ENCODE measurements around the gene CDH22. TPM values are rescaled to one million over a fixed set of nuclear protein-coding genes. Genes with fewer than 3 reads are reported as not detected.

The CDH22 gene
- total and polyA plus RNA-seq, 2 donors from 2014 or later: 0.19 to 1.6 TPM

GRCh38 chr20:46176739-46177378 is 131.4 kb downstream of the CDH22 start:
- H3K4me3 ChIP-seq (ENCODE audit: low read length in 3 of 3): no peak overlapping the region
- H3K9me3 ChIP-seq (ENCODE audit: control insufficient read depth in 2 of 3, insufficient read depth in 1 of 3, low read length in 3 of 3): no peaks in the 10 kb centered on the region
- peaks cover 14% of the 10 kb centered on the region for H3K27me3 ChIP-seq (ENCODE audit: control insufficient read depth, insufficient read depth, low read length)
- H3K36me3 ChIP-seq (ENCODE audit: control insufficient read depth in 2 of 3, insufficient read depth in 3 of 3, low read length in 3 of 3): no peaks in the 10 kb centered on the region
- TF ChIP-seq CTCF (IDR thresholded peaks at IDR 0.05; ENCODE audit: borderline replicate concordance, extremely low read depth, insufficient read depth): no peak
- FAIRE-seq (no peak), DNase-seq (no peak)
- intact Hi-C loops (cut with DNase I): no loop called here
- no peak overlapping the region for H3K9ac ChIP-seq (ENCODE audit: low read length in 3 of 3)
- H3K4me1 ChIP-seq (ENCODE audit: control insufficient read depth in 2 of 3, insufficient read depth in 2 of 3, low read depth in 1 of 3, low read length in 3 of 3): peaks cover 0 to 5% (median 0%) of the 10 kb centered on the region in 3 donors
- H3K27ac ChIP-seq (ENCODE audit: low read depth in 2 of 2, low read length in 2 of 2): no peak overlapping the region

GRCh38 chr20:46175127-46175494 is 133.2 kb downstream of the CDH22 start:
- FAIRE-seq (no peak), DNase-seq (no peak)
- Histone ChIP-seq H3K4me1 (ENCODE audit: control insufficient read depth in 2 of 3, insufficient read depth in 2 of 3, low read depth in 1 of 3, low read length in 3 of 3) (peaks cover 0 to 5% (median 0%) of the 10 kb centered on the region in 3 donors), H3K27ac (ENCODE audit: low read depth in 2 of 2, low read length in 2 of 2) (no peak overlapping the region), H3K9ac (ENCODE audit: low read length in 3 of 3) (no peak overlapping the region), H3K4me3 (ENCODE audit: low read length in 3 of 3) (no peak overlapping the region), H3K27me3 (ENCODE audit: control insufficient read depth, insufficient read depth, low read length) (peaks cover 14% of the 10 kb centered on the region), H3K9me3 (ENCODE audit: control insufficient read depth in 2 of 3, insufficient read depth in 1 of 3, low read length in 3 of 3) (no peaks in the 10 kb centered on the region), H3K36me3 (ENCODE audit: control insufficient read depth in 2 of 3, insufficient read depth in 3 of 3, low read length in 3 of 3) (no peaks in the 10 kb centered on the region)
- TF ChIP-seq CTCF (IDR thresholded peaks at IDR 0.05; ENCODE audit: borderline replicate concordance, extremely low read depth, insufficient read depth): no peak
- intact Hi-C loops (cut with DNase I): no loop called here

GRCh38 chr20:46174469-46175126 is 133.7 kb downstream of the CDH22 start:
- peaks cover 14% of the 10 kb centered on the region for H3K27me3 ChIP-seq (ENCODE audit: control insufficient read depth, insufficient read depth, low read length)
- no peaks in the 10 kb centered on the region for H3K9me3 ChIP-seq (ENCODE audit: control insufficient read depth in 2 of 3, insufficient read depth in 1 of 3, low read length in 3 of 3)
- intact Hi-C loops (cut with DNase I): no loop called here
- H3K27ac ChIP-seq (ENCODE audit: low read depth in 2 of 2, low read length in 2 of 2): no peak overlapping the region
- peak; percentile 67 for TF ChIP-seq CTCF (IDR thresholded peaks at IDR 0.05; ENCODE audit: borderline replicate concordance, extremely low read depth, insufficient read depth)
- no peak overlapping the region for H3K9ac ChIP-seq (ENCODE audit: low read length in 3 of 3)
- no peak overlapping the region for H3K4me3 ChIP-seq (ENCODE audit: low read length in 3 of 3)
- DNase-seq (peak in 4 of 5 donors; percentile 75 to 86 (median 78)), FAIRE-seq (no peak)
- H3K4me1 ChIP-seq (ENCODE audit: control insufficient read depth in 2 of 3, insufficient read depth in 2 of 3, low read depth in 1 of 3, low read length in 3 of 3): peaks cover 0 to 2% (median 0%) of the 10 kb centered on the region in 3 donors
- no peaks in the 10 kb centered on the region for H3K36me3 ChIP-seq (ENCODE audit: control insufficient read depth in 2 of 3, insufficient read depth in 3 of 3, low read length in 3 of 3)
